GM20431 (cell line): ENCODE data around the gene EML3.

Experiments
- in situ Hi-C: fragments of 300-500 bp; cut with MseI, MboI; formaldehyde crosslinking; loops from one replicate; pipeline ENCODE4 v1.15.0; 2020; ENCODE audit warnings: low sequenced_read_pairs; ENCODE audit not compliant: unreplicated experiment

Gene EML3

GRCh38 chr11:62554387-62555167 lies 58.0 kb downstream of the EML3 start:
- in situ Hi-C loops, result no loop called here

GRCh38 chr11:62553839-62554361 lies 58.7 kb downstream of the EML3 start:
- in situ Hi-C loops, result no loop called here

GRCh38 chr11:62553080-62553838 lies 59.3 kb downstream of the EML3 start:
- in situ Hi-C loops, result no loop called here

- in situ Hi-C loops, result no loop called here
These were observed 60.0 kb downstream of the EML3 start for GRCh38 chr11:62552485-62553079.
